Lower leg skin (tissue), 4 donors: ENCODE results near the gene CPNE8. TPM values are rescaled to one million over a fixed set of nuclear protein-coding genes. Genes with fewer than 3 reads are reported as not detected.

Experiments used
- DNase-seq, 2 donors: peaks; one replicate each; pipeline ENCODE4 v3.0.0-alpha.2; 2019; ENCODE audit warnings: low spot score in 2 of 2
- H3K4me3 ChIP-seq: fragments of 200-600 bp; sonication (generic); 2 replicates; pipeline ENCODE4 v1.5.1; 2017; ENCODE audit warnings: mild to moderate bottlenecking, low read depth; ENCODE audit not compliant: poor library complexity, severe bottlenecking
- POLR2A ChIP-seq, 2 donors: fragments of 450-650 bp; IDR thresholded peaks; one replicate each; pipeline ENCODE4 v1.6.1; 2016 to 2017; ENCODE audit warnings: antibody characterized with exemption in 2 of 2, mild to moderate bottlenecking in 1 of 2, moderate library complexity in 1 of 2
- WGBS, 2 donors: methylation state at CpG; one replicate each; pipeline ENCODE4 v1.1.5; 2018; 5-methylcytosine and 5-hydroxymethylcytosine counted together
- intact Hi-C: fragments of 100-400 bp; cut with DNase I; formaldehyde crosslinking; loops from one replicate; pipeline ENCODE4 v1.15.0; 2023; ENCODE audit warnings: low total_unique reads
- total RNA-seq, 4 donors: library from RNA; depleted of rRNA; stranded (reverse); fragments of >200 nt; gene quantifications; one replicate each; pipeline ENCODE4 v1.1.0, GENCODE V29; 2016
- TF ChIP-seq, protein P1 (sequence below), 3 donors: fragments of 450-650 bp; IDR thresholded peaks; one replicate each; pipeline ENCODE4 v1.5.1; 2016; ENCODE audit warnings: antibody characterized with exemption in 3 of 3, mild to moderate bottlenecking in 3 of 3, moderate library complexity in 2 of 3

Gene CPNE8
- total RNA-seq, 4 donors from 2014 or later = 8.0 to 20.2 (median 9.1) TPM

DNA sequence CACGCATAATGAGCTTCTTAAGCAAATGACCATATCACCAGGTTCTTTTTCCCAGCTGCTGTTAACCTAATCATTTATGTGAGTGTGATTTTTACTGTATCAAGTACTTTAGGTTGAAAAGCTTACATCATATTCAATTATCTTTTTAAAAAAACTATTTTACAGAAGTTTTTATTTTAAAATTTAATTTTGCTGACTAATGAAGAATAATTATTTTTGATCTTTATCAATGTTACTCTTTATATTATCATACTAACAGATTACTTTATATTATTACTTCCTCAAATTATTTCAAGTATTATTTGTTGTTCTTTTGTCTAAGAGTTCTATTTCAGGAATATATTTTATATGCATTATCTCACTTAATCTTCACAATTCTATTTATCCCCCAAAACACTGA, 236.3 kb downstream of the CPNE8 start:
- intact Hi-C loops = no loop called here
- DNase-seq = no peak
- 91% methylated on average over 1 of the region's 1 CpG for WGBS, 2 donors
- H3K4me3 ChIP-seq = no peak overlapping the region
- no peak for TF ChIP-seq POLR2A (IDR thresholded peaks at IDR 0.05)
- TF ChIP-seq, protein P1, sequence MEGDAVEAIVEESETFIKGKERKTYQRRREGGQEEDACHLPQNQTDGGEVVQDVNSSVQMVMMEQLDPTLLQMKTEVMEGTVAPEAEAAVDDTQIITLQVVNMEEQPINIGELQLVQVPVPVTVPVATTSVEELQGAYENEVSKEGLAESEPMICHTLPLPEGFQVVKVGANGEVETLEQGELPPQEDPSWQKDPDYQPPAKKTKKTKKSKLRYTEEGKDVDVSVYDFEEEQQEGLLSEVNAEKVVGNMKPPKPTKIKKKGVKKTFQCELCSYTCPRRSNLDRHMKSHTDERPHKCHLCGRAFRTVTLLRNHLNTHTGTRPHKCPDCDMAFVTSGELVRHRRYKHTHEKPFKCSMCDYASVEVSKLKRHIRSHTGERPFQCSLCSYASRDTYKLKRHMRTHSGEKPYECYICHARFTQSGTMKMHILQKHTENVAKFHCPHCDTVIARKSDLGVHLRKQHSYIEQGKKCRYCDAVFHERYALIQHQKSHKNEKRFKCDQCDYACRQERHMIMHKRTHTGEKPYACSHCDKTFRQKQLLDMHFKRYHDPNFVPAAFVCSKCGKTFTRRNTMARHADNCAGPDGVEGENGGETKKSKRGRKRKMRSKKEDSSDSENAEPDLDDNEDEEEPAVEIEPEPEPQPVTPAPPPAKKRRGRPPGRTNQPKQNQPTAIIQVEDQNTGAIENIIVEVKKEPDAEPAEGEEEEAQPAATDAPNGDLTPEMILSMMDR (IDR thresholded peaks at IDR 0.05) = no peak

DNA sequence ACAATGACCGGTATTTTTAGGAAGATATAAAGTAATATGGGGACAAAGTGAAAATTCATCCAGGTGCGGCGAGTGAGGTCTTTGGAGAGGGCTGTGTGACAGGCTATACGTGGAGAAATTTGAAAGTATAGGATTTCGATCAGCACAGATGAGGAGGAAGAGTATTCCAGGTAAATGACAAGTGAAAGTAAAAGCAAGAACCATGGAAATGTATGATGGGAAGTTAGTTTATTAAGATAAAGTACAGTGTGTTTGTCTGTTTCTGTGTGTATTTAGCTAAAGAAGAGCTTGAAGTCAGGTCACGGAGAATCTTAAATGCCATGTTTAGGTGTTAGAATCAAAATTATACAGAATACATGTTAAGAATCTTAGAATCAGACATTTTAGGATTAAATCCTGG, 239.0 kb downstream of the CPNE8 start:
- intact Hi-C loops = no loop called here

DNA sequence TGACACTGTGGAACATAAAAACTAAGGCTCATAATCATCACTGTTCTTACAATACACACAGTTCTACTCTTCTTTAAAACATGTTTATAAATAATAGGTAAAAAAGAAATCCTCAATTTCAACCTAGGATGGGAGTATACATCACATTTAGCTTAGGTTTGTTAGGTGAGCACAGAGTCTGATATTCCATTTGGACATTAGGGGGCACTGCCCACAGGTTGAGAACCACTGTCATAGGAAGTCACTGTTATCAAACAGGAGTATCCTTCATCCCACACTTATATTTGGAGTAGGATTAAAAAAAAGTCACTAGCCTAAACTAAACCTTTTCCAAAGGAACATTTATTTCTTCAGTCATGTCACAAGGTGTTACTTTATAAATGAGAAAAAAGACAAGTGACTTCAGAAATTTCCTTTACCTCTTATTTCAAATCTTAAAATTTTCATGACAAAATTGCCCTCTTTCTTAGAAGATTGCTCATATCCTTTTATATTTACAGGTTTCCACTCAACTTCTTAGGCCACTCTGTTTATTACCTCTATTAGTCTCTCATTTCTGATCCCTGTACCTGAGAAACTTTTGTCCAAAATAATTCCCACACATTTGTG, 240.6 kb downstream of the CPNE8 start:
- no peak overlapping the region for H3K4me3 ChIP-seq
- TF ChIP-seq, protein P1 (IDR thresholded peaks at IDR 0.05) = no peak
- TF ChIP-seq POLR2A (IDR thresholded peaks at IDR 0.05) = no peak
- intact Hi-C loops = no loop called here
- DNase-seq = no peak

More for the DNA sequence above, 239.0 kb downstream of the CPNE8 start:
- TF ChIP-seq POLR2A (IDR thresholded peaks at IDR 0.05) = no peak
- TF ChIP-seq, protein P1 (IDR thresholded peaks at IDR 0.05) = no peak
- no peak for DNase-seq
- H3K4me3 ChIP-seq = no peak overlapping the region
- 92% methylated on average over 6 of the region's 6 CpGs for WGBS, 2 donors

DNA sequence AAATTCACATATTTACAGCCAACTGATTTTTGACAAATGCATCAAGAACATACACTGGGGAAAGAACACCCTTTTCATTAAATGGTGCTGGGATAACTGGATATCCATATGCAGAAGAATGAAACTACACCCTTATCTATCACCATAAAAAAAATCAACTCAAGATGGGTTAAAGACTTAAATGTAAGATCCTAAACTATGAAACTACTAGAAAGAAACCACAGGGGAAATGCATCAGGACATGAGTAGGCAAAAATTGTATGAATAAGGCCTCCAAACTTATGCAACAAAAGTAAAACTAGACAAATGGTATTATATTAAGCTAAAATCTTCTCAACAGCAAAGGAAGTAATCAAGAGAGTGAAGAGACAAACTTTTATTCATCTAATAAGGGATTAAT, 242.6 kb downstream of the CPNE8 start:
- TF ChIP-seq, protein P1 (IDR thresholded peaks at IDR 0.05) = no peak
- TF ChIP-seq POLR2A (IDR thresholded peaks at IDR 0.05) = no peak
- no peak overlapping the region for H3K4me3 ChIP-seq
- intact Hi-C loops = no loop called here
- no peak for DNase-seq

DNA sequence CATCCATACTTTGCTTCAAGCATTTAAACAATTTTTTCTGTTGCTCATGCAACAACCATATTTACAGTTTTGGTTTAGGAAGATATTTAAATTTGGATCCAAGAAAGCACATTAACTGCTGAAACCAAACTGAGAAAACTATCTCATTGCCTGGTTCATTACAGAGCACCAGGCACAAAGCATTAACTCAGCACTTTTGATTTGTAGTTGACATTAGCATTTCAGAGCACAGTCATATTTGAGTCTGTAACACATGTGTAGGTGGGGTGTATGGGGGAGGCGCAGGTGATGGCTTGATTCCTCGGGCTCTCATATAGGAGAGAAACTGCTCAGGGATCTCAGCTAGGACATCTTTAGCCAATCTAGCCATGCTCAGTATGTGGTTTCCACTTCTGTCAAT, 251.7 kb downstream of the CPNE8 start:
- 71 to 82% methylated on average over 2 of the region's 2 CpGs for WGBS, 2 donors
- no peak for DNase-seq
- intact Hi-C loops = no loop called here

More for the DNA sequence above, 251.7 kb downstream of the CPNE8 start:
- no peak for TF ChIP-seq POLR2A (IDR thresholded peaks at IDR 0.05)
- TF ChIP-seq, protein P1 (IDR thresholded peaks at IDR 0.05) = no peak
- H3K4me3 ChIP-seq = no peak overlapping the region
